ENCODE data around the gene RAB15. TPM values are rescaled to one million over a fixed set of nuclear protein-coding genes. Genes with fewer than 3 reads are reported as not detected.

RAB15 gene
- total and polyA plus RNA-seq, 9 of the 15 experiments (the other 6 are each of a cell fraction or from before 2014, with no cell fraction given): 0.09 to 0.30 (median 0.16) TPM; not detected in 2

GRCh38 chr14:64986648-64987437 lies 14.7 kb upstream of the RAB15 start, which contains the start of gene FNTB (continued):
- TF ChIP-seq E2F3 (CRISPR knock-in tag; IDR thresholded peaks at IDR 0.05) (peak; percentile 15; the same call in 1 of the 2 replicates), RBM14 (IDR thresholded peaks at IDR 0.05; ENCODE audit: borderline replicate concordance, insufficient read depth, low read depth, low read length) (no peak), POLR2A (conservative IDR thresholded peaks at IDR 0.05) (peak; percentile 84), KDM2B (CRISPR knock-in tag; IDR thresholded peaks at IDR 0.05) (no peak), ZBTB17 (CRISPR knock-in tag; IDR thresholded peaks at IDR 0.05) (no peak), TRIM24 (IDR thresholded peaks at IDR 0.05) (peak in 1 of 2 experiments; percentile 69; a peak in 2 of 4 replicates), L3MBTL2 (IDR thresholded peaks at IDR 0.05) (peak; percentile 89), ZNF395 (CRISPR knock-in tag; IDR thresholded peaks at IDR 0.05) (peak; percentile 72; the same call in 1 of the 2 replicates), RNF2 (IDR thresholded peaks at IDR 0.05) (no peak; the same call in 1 of the 2 replicates), SUPT5H (IDR thresholded peaks at IDR 0.05) (peak; percentile 82), KLF13 (tag; IDR thresholded peaks at IDR 0.05; ENCODE audit: borderline replicate concordance, low read depth) (peak; percentile 53; the same call in 1 of the 2 replicates), ZBTB43 (CRISPR knock-in tag; IDR thresholded peaks at IDR 0.05) (0 out of 2 replicates have a peak, but pooled peaks have one; percentile 40), NFYB (IDR thresholded peaks at IDR 0.05; ENCODE audit: extremely low read depth, insufficient read length) (no peak), XRCC5 (IDR thresholded peaks at IDR 0.05; ENCODE audit: low read depth, low read length) (peak; percentile 86; the same call in 1 of the 2 replicates), GABPA (tag; conservative IDR thresholded peaks at IDR 0.05; ENCODE audit: low read depth) (no peak; the same call in 1 of the 2 replicates), NEUROD1 (IDR thresholded peaks at IDR 0.05; ENCODE audit: borderline replicate concordance, low read depth, low read length, partially characterized antibody) (peak; percentile 47), MAFF (IDR thresholded peaks at IDR 0.05; ENCODE audit: low read length) (no peak), SNRNP70 (optimal IDR thresholded peaks at IDR 0.05; ENCODE audit: low read depth, low read length) (no peak), KAT7 (CRISPR knock-in tag; IDR thresholded peaks at IDR 0.05; ENCODE audit: borderline replicate concordance) (peak; percentile 82; the same call in 1 of the 2 replicates), ZNF717 (CRISPR knock-in tag; IDR thresholded peaks at IDR 0.05) (no peak), POLR2G (IDR thresholded peaks at IDR 0.05; ENCODE audit: low read depth, low read length) (peak; percentile 78), ZNF212 (CRISPR knock-in tag; IDR thresholded peaks at IDR 0.05) (no peak), ZNF24 (IDR thresholded peaks at IDR 0.05) (peak; percentile 57; the same call in 1 of the 2 replicates), KLF16 (IDR thresholded peaks at IDR 0.05) (peak; percentile 90), HDAC1 (IDR thresholded peaks at IDR 0.05) (peak in 1 of 2 experiments; percentile 96; a peak in 2 of 4 replicates), PURB (CRISPR knock-in tag; IDR thresholded peaks at IDR 0.05; ENCODE audit: low read depth) (no peak), NR4A1 (CRISPR knock-in tag; IDR thresholded peaks at IDR 0.05) (no peak), NR4A1 (tag; IDR thresholded peaks at IDR 0.05) (no peak), EGR1 (conservative IDR thresholded peaks at IDR 0.05) (peak; percentile 67)
